GM13976 (cell line): Measurements from ENCODE around the gene NFATC4.

Experiments used
- DNase-seq: peaks from one replicate; pipeline ENCODE4 v3.0.0; 2012; ENCODE audit warnings: low spot score
- in situ Hi-C: fragments of 300-500 bp; cut with MboI; formaldehyde crosslinking; loops from one replicate; pipeline ENCODE4 v1.12.0; 2022; ENCODE audit warnings: low sequenced_read_pairs, mixed read lengths, inconsistent platforms; ENCODE audit not compliant: unreplicated experiment
- TF ChIP-seq, protein P1 (sequence below): IDR thresholded peaks from 2 replicates; pipeline ENCODE4 v1.5.1; 2012; ENCODE audit warnings: borderline replicate concordance, mild to moderate bottlenecking; ENCODE audit not compliant: insufficient read depth; ENCODE audit errors: extremely low read depth, missing control alignments, control extremely low read depth

Gene NFATC4

GRCh38 chr14:24404814-24405213 lies 36.8 kb downstream of the NFATC4 start:
- TF ChIP-seq, protein P1, sequence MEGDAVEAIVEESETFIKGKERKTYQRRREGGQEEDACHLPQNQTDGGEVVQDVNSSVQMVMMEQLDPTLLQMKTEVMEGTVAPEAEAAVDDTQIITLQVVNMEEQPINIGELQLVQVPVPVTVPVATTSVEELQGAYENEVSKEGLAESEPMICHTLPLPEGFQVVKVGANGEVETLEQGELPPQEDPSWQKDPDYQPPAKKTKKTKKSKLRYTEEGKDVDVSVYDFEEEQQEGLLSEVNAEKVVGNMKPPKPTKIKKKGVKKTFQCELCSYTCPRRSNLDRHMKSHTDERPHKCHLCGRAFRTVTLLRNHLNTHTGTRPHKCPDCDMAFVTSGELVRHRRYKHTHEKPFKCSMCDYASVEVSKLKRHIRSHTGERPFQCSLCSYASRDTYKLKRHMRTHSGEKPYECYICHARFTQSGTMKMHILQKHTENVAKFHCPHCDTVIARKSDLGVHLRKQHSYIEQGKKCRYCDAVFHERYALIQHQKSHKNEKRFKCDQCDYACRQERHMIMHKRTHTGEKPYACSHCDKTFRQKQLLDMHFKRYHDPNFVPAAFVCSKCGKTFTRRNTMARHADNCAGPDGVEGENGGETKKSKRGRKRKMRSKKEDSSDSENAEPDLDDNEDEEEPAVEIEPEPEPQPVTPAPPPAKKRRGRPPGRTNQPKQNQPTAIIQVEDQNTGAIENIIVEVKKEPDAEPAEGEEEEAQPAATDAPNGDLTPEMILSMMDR = no peak
- in situ Hi-C loops = no loop called here
- no peak for DNase-seq

- TF ChIP-seq, protein P1 = no peak
- in situ Hi-C loops = no loop called here
- no peak for DNase-seq
Observed at GRCh38 chr14:24406416-24406815, 38.4 kb downstream of the NFATC4 start.

DNA sequence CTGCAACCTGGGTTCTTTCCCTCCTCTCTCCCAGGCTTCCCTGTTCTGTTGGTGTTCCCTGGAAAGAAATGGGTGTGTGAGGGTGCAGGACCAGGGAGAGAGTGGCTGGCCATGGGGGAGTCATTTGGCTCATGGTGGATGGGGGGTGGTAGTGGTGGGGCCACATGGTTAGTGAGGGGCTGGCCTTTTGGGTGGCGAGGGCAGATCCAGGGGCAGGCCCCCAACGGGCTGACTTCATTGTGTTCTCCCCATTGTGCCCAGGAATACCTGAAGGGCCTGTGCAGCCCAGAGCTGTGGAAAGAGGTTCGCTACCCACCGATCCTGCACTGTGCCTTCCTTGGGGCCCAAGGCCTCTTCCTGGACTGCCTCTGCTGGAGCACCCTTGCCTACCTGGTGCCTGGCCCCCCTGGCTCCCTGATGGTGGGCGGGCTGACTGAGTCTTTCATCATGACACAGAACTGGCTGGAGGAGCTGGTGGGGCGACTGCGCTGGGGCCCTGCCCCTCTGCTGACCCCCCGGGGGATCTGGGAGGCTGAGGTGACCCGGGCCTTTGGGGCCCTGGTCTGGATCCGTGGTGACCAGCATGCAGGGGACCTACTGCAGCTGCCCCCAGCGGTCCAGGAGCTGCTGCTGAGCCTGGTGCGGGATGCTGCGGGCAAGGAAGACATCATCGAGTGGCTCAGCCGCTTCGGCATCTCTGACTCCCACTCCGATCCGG lies 39.8 kb downstream of the NFATC4 start:
- DNase-seq = no peak
- TF ChIP-seq, protein P1 = no peak
- in situ Hi-C loops = no loop called here

- in situ Hi-C loops = no loop called here
- no peak for DNase-seq
- TF ChIP-seq, protein P1 = no peak
Observed at GRCh38 chr14:24408764-24409163, 40.8 kb downstream of the NFATC4 start.

DNA sequence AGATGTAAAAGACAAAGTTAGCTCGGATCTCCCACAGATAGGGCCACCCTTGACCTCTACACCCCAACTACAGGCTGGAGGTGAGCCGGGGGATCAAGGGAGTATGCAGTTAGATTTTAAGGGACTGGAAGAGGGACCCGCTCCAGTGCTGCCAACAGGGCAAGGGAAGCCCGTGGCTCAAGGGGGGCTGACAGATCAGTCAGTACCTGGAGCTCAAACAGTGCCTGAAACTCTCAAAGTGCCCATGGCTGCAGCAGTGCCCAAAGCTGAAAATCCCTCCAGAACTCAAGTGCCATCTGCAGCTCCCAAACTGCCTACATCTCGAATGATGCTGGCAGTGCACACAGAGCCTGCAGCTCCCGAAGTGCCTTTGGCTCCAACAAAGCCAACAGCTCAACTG lies 41.2 kb downstream of the NFATC4 start:
- in situ Hi-C loops = no loop called here
- no peak for DNase-seq
- TF ChIP-seq, protein P1 = no peak

DNA sequence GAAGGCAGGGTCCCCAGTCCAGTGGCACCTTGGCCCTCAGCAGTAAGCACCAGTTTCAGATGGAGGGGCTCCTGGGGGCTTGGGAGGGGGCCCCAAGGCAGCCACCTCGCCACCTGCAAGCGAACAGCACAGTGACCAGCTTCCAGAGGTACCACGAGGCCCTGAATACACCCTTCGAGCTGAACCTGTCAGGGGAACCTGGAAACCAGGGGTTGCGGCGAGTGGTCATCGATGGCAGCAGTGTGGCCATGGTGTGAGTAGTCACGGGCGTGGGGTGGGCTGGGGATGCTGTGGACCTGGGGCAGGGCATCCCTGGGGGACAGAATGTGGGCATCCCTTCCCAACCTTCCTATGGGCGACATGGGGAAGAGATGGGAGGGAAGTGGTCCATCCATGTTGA lies 42.0 kb downstream of the NFATC4 start:
- TF ChIP-seq, protein P1 = no peak

More for the DNA sequence above, 42.0 kb downstream of the NFATC4 start:
- in situ Hi-C loops = no loop called here
- DNase-seq = no peak
